GM12878 (cell line): Measurements from ENCODE around the gene KDM8. TPM values are rescaled to one million over a fixed set of nuclear protein-coding genes. Genes with fewer than 3 reads are reported as not detected.

Source experiments
- BHLHE40 ChIP-seq, 2 experiments: fragments of 450-650 bp in 1 of 2; IDR thresholded peaks; 2 replicates each; pipeline ENCODE4 v1.6.1; 2011 to 2017; ENCODE audit warnings: low read depth in 2 of 2, borderline replicate concordance in 1 of 2, improper control_type of control experiment in 1 of 2, low read length in 1 of 2, mild to moderate bottlenecking in 1 of 2
- CHD2 ChIP-seq: IDR thresholded peaks from 2 replicates; pipeline ENCODE4 v1.6.1; 2011; ENCODE audit warnings: low read depth, low read length, improper control_type of control experiment, borderline replicate concordance
- CREM ChIP-seq: IDR thresholded peaks from 2 replicates; pipeline ENCODE4 v1.6.1; 2014; ENCODE audit warnings: antibody characterized with exemption, low read depth
- ETV6 ChIP-seq, 2 experiments: fragments of 450-650 bp in 1 of 2; IDR thresholded peaks in 1 of 2; conservative IDR thresholded peaks in 1 of 2; 2 replicates each; pipeline ENCODE4 v1.6.1; 2014; ENCODE audit warnings: antibody characterized with exemption in 1 of 2, borderline replicate concordance in 1 of 2, low read depth in 1 of 2, mild to moderate bottlenecking in 1 of 2, moderate library complexity in 1 of 2
- IKZF1 ChIP-seq: fragments of 450-650 bp; conservative IDR thresholded peaks from 2 replicates; pipeline ENCODE4 v1.6.1; 2017; ENCODE audit warnings: antibody characterized with exemption, mild to moderate bottlenecking
- MEF2B ChIP-seq: fragments of 450-650 bp; IDR thresholded peaks from 2 replicates; pipeline ENCODE4 v1.6.1; 2018; ENCODE audit warnings: mild to moderate bottlenecking, moderate library complexity; ENCODE audit not compliant: partially characterized antibody, poor library complexity, severe bottlenecking
- NFIC ChIP-seq: IDR thresholded peaks from 2 replicates; pipeline ENCODE4 v1.6.1; 2012; ENCODE audit warnings: low read depth, mild to moderate bottlenecking, inconsistent platforms, low read length, moderate library complexity
- RELA ChIP-seq: fragments of 450-650 bp; IDR thresholded peaks from 2 replicates; pipeline ENCODE4 v1.8.0; 2014; ENCODE audit warnings: borderline replicate concordance; ENCODE audit not compliant: partially characterized antibody
- RFX5 ChIP-seq: IDR thresholded peaks from 2 replicates; pipeline ENCODE4 v1.6.1; 2011; ENCODE audit warnings: low read depth, low read length, improper control_type of control experiment
- RUNX3 ChIP-seq: IDR thresholded peaks from 2 replicates; pipeline ENCODE4 v1.6.1; 2012; ENCODE audit warnings: low read length, inconsistent platforms
- SMAD1 ChIP-seq: fragments of 450-650 bp; IDR thresholded peaks from 2 replicates; pipeline ENCODE4 v1.6.1; 2018; ENCODE audit warnings: mild to moderate bottlenecking, low read depth; ENCODE audit not compliant: partially characterized antibody
- SMC3 ChIP-seq: IDR thresholded peaks from 2 replicates; pipeline ENCODE4 v1.6.1; 2011; ENCODE audit warnings: low read length, improper control_type of control experiment, borderline replicate concordance
- SPI1 ChIP-seq: IDR thresholded peaks from 2 replicates; pipeline ENCODE4 v1.6.1; 2011; ENCODE audit warnings: low read depth, mild to moderate bottlenecking, low read length, moderate library complexity, borderline replicate concordance; ENCODE audit not compliant: insufficient read depth
- SREBF1 ChIP-seq: IDR thresholded peaks from 2 replicates; pipeline ENCODE4 v1.6.1; 2012; ENCODE audit warnings: mild to moderate bottlenecking, low read length
- TAF1 ChIP-seq: IDR thresholded peaks from 2 replicates; pipeline ENCODE4 v1.6.1; 2011; ENCODE audit warnings: mild to moderate bottlenecking, low read depth, low read length, borderline replicate concordance
- polyA plus RNA-seq, 11 experiments: library from polyadenylated mRNA; depleted of rRNA in 4 of 11; unstranded in 6 of 11; stranded (reverse) in 5 of 11; fragments of >200 nt; fragmentation: Nextera tagmentation in 4 of 11; fragmentation: Illumina TruSeq in 1 of 11; extraction: Ambion mirVana in 4 of 11; extraction: Trizol in 1 of 11; gene quantifications; 1 replicate in 1 of 11; 2 replicates in 10 of 11; pipeline versions ENCODE4 v1.2.1 to v1.2.3, GENCODE V29; 2011 to 2016; ENCODE audit warnings: inconsistent platforms in 2 of 11, missing spikeins in 2 of 11, low read depth in 1 of 11
- total RNA-seq, 4 experiments: library from RNA; depleted of rRNA in 3 of 4; stranded (reverse); fragments of >200 nt in 3 of 4; fragmentation: Illumina TruSeq in 1 of 4; extraction: Trizol in 1 of 4; gene quantifications; 2 replicates each; pipeline versions ENCODE4 v1.2.1 to v1.2.3, GENCODE V29; 2013 to 2021
- TF ChIP-seq, protein P1 (sequence below): fragments of 450-650 bp; IDR thresholded peaks from 2 replicates; pipeline ENCODE4 v1.6.1; 2017; ENCODE audit warnings: mild to moderate bottlenecking
- TF ChIP-seq, protein P2 (sequence below): IDR thresholded peaks from 2 replicates; pipeline ENCODE4 v1.6.1; 2011; ENCODE audit warnings: mild to moderate bottlenecking, low read depth, low read length, moderate library complexity; ENCODE audit not compliant: insufficient replicate concordance
- TF ChIP-seq, protein P3 (sequence below): IDR thresholded peaks from 2 replicates; pipeline ENCODE4 v1.6.1; 2011; ENCODE audit warnings: low read depth, low read length, improper control_type of control experiment, borderline replicate concordance
- TF ChIP-seq, protein P4 (sequence below): IDR thresholded peaks from 2 replicates; pipeline ENCODE4 v1.6.1; 2012; ENCODE audit warnings: low read depth, low read length, improper control_type of control experiment
- TF ChIP-seq, protein P5 (sequence below): IDR thresholded peaks from 2 replicates; pipeline ENCODE4 v1.6.1; 2012; ENCODE audit warnings: low read depth, low read length, improper control_type of control experiment
- TF ChIP-seq, protein P6 (sequence below): fragments of 450-650 bp; IDR thresholded peaks from 2 replicates; pipeline ENCODE4 v1.6.1; 2016; ENCODE audit warnings: mild to moderate bottlenecking

The KDM8 gene
- total and polyA plus RNA-seq, 10 of the 15 experiments (the other 5 are each of a cell fraction or from before 2014, with no cell fraction given): 0.79 to 8.9 (median 5.8) TPM

DNA sequence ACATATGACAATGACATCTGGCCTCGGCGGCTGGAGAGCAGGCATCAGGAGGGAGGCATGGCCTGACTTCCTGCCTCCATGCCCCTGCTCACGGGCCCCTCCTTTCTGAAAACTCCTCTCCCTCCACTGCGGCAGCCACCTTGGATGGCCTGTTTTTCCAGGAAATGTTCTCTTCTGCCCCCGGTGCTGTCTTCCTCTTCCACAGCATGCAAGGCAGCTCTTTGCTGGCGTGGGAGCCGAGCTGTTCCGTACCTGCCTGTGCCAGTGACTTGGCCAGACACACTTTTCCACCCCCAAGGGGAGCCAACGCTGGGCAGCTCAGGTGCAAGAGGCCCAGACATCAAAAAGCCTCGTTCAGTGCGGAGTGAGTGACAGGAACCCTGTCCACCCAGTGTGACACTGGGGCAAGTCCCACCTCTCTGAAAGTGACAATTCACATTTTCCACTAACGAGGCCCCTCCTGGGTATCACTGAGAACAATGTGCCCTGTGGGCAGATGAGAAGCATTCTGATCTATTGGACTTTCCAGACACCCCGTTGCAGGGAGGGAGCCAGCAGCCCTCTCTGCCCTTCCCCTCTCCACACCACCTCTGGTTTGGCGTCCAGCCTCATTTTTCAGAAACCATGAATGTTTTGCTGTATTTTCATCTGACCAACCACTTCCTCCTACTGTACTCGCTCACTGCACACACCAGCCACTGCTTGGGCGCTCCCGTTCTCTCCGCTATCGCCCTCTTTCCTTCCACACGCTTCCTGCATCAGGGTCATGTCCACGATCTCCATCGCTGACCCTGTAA is 34.1 kb downstream of the KDM8 start (continued):
- TF ChIP-seq, protein P1, sequence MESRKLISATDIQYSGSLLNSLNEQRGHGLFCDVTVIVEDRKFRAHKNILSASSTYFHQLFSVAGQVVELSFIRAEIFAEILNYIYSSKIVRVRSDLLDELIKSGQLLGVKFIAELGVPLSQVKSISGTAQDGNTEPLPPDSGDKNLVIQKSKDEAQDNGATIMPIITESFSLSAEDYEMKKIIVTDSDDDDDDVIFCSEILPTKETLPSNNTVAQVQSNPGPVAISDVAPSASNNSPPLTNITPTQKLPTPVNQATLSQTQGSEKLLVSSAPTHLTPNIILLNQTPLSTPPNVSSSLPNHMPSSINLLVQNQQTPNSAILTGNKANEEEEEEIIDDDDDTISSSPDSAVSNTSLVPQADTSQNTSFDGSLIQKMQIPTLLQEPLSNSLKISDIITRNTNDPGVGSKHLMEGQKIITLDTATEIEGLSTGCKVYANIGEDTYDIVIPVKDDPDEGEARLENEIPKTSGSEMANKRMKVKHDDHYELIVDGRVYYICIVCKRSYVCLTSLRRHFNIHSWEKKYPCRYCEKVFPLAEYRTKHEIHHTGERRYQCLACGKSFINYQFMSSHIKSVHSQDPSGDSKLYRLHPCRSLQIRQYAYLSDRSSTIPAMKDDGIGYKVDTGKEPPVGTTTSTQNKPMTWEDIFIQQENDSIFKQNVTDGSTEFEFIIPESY: no peak
- TF ChIP-seq SMC3 (0 out of 2 replicates have a peak, but pooled peaks have one; percentile 3), TAF1 (0 out of 2 replicates have a peak, but pooled peaks have one; percentile 16), SMAD1 (peak; percentile 62), BHLHE40 (IDR thresholded peaks at IDR 0.05; ENCODE audit: borderline replicate concordance in 1 of 2, low read depth in 2 of 2, low read length in 1 of 2) (peak in 1 of 2 experiments; percentile 66; a peak in 2 of 4 replicates), NFIC (0 out of 2 replicates have a peak, but pooled peaks have one; percentile 14), CREM (peak; percentile 62), IKZF1 (peak; percentile 76), SREBF1 (no peak), RUNX3 (peak; percentile 74), RFX5 (no peak), ETV6 (conservative IDR thresholded peaks at IDR 0.05 in 1 of 2, IDR thresholded peaks at IDR 0.05 in 1 of 2; ENCODE audit: borderline replicate concordance in 1 of 2, low read depth in 1 of 2) (peak in 1 of 2 experiments; percentile 47; a peak in 1 of 4 replicates), CHD2 (peak; percentile 59; the same call in 1 of the 2 replicates), MEF2B (peak; percentile 35), RELA (no peak), SPI1 (peak; percentile 77; the same call in 1 of the 2 replicates)
- TF ChIP-seq, protein P2, sequence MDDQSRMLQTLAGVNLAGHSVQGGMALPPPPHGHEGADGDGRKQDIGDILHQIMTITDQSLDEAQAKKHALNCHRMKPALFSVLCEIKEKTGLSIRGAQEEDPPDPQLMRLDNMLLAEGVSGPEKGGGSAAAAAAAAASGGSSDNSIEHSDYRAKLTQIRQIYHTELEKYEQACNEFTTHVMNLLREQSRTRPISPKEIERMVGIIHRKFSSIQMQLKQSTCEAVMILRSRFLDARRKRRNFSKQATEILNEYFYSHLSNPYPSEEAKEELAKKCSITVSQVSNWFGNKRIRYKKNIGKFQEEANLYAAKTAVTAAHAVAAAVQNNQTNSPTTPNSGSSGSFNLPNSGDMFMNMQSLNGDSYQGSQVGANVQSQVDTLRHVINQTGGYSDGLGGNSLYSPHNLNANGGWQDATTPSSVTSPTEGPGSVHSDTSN: peak; percentile 94
- TF ChIP-seq, protein P3, sequence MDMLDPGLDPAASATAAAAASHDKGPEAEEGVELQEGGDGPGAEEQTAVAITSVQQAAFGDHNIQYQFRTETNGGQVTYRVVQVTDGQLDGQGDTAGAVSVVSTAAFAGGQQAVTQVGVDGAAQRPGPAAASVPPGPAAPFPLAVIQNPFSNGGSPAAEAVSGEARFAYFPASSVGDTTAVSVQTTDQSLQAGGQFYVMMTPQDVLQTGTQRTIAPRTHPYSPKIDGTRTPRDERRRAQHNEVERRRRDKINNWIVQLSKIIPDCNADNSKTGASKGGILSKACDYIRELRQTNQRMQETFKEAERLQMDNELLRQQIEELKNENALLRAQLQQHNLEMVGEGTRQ: no peak; the same call in 1 of the 2 replicates
- TF ChIP-seq, protein P4, sequence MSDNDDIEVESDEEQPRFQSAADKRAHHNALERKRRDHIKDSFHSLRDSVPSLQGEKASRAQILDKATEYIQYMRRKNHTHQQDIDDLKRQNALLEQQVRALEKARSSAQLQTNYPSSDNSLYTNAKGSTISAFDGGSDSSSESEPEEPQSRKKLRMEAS: peak; percentile 45; the same call in 1 of the 2 replicates
- TF ChIP-seq, protein P5, sequence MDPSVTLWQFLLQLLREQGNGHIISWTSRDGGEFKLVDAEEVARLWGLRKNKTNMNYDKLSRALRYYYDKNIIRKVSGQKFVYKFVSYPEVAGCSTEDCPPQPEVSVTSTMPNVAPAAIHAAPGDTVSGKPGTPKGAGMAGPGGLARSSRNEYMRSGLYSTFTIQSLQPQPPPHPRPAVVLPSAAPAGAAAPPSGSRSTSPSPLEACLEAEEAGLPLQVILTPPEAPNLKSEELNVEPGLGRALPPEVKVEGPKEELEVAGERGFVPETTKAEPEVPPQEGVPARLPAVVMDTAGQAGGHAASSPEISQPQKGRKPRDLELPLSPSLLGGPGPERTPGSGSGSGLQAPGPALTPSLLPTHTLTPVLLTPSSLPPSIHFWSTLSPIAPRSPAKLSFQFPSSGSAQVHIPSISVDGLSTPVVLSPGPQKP: 0 out of 2 replicates have a peak, but pooled peaks have one; percentile 36
- TF ChIP-seq, protein P6, sequence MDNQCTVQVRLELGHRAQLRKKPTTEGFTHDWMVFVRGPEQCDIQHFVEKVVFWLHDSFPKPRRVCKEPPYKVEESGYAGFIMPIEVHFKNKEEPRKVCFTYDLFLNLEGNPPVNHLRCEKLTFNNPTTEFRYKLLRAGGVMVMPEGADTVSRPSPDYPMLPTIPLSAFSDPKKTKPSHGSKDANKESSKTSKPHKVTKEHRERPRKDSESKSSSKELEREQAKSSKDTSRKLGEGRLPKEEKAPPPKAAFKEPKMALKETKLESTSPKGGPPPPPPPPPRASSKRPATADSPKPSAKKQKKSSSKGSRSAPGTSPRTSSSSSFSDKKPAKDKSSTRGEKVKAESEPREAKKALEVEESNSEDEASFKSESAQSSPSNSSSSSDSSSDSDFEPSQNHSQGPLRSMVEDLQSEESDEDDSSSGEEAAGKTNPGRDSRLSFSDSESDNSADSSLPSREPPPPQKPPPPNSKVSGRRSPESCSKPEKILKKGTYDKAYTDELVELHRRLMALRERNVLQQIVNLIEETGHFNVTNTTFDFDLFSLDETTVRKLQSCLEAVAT: 0 out of 2 replicates have a peak, but pooled peaks have one; percentile 42
